MM.1S (cell line): ENCODE data around the gene TMEM256.

Experiments
- CTCF ChIP-seq: fragments of 300-600 bp; sonication (generic); IDR thresholded peaks from 2 replicates; pipeline ENCODE4 v1.5.1; 2016; ENCODE audit warnings: antibody characterized with exemption, low read length, mixed read lengths
- EZH2 ChIP-seq: fragments of 300-600 bp; sonication (generic); optimal IDR thresholded peaks from 2 replicates; pipeline ENCODE3; 2017; ENCODE audit warnings: low read depth, mild to moderate bottlenecking, antibody characterized with exemption, low read length, mixed read lengths

- TF ChIP-seq CTCF (no peak), EZH2 (no peak)
Observed at GRCh38 chr17:7393613-7394451, 10.1 kb downstream of the TMEM256 start.
